Fibroblast of skin of right biceps (primary cell): ENCODE data around the gene LDLRAD4.

Source experiments
- DNase-seq: peaks from one replicate; pipeline ENCODE4 v3.0.0-alpha.2; 2013

Gene LDLRAD4

DNA sequence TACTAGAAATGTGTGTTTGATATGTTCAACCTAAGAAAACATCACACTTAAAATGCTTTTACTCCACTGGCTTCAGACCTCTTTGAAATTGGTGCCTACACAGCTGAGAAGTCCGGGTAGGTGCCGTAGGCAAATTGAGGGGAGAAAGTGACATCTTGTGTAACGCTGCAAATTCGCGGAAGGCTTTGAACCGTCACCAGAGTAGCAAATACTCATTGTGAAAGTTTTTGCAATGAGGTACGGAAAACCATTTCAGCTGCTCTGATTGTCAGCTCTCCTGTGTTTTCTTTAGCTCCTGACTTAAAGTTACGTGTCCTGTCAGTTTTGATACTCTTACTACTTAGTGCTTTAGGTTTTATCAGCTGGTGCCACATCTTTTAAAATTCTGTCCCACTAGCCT is 283.3 kb downstream of the LDLRAD4 start:
- DNase-seq = no peak

DNA sequence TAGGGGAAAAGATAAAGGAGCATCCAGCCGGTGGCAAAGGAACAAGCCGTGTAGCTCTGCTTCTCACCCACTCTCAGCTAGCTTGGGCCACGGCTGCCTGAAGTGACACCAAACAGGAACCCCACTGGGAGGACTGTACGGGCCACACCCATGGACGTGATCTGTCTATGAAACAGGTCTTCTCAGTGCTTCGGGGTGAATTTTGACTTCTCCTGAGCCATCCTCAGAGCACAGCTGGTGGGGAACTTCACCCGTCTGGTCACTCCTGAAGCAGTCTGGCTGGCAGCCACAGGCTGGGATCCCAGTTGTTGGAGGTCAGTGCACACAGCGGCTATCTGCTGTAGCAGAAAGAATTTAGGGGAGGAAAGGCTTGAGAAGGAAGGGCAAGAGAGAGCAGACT is 284.0 kb downstream of the LDLRAD4 start:
- no peak for DNase-seq

DNA sequence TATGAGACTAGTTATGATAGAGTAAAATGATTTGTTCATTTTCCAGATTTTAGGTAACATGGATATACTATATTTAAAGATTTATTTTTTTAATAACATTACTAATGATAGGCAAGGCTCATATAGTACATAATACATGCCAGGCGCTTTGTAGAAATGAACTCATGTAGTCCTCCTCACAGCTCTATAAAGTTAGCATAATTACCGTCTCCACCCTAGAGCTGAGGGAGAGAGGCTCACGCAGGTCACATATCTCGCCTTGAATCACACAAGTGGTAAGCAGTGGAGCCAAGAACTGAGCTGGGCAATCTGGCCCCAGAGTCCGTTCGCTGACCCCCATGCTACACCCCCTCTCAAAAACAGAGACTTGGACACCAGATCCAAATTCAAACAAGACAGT is 285.3 kb downstream of the LDLRAD4 start:
- DNase-seq = no peak

DNA sequence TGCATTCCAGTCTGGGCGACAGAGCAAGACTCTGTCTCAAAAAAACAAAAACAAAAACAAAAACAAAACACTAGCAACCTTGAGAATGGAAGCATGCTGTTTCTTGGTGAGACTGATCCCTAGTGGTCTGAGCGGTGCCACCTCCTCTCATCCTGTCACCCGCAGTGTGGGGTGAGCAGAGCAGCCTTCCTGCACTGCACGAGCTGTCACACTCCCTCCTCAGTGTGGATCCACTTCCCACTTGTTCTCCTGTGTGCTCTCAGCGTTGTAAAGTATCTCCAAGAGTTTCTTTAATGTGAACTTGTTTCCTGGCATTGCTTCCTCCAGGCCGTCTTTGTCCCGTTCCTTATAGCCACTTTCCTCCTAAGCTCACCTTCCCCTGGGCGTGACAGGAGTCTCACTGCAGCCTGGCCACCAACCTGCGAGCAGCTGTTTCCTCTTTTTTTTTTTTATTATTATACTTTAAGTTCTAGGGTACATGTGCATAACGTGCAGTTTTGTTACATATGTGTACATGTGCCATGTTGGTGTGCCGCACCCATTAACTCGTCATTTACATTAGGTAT is 287.3 kb downstream of the LDLRAD4 start:
- no peak for DNase-seq

DNA sequence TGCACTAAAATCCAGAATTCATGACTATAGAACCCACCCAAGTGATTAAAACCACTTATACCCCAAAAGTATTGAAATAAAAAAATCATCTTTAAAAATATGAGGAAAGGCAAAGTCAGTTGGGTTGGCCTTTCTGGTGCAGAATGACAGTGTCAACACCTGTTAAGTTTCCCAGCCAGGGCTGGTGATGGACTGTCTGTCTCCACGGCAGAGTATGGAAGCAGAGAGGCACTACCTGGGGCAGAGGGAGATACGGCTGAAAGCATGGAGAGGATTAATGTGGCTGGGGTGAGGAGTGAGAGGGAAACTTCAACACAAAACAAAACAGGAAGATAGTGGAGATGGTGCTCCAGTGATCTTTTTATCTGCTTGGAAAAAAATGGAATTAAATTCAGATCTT is 292.0 kb downstream of the LDLRAD4 start:
- no peak for DNase-seq

DNA sequence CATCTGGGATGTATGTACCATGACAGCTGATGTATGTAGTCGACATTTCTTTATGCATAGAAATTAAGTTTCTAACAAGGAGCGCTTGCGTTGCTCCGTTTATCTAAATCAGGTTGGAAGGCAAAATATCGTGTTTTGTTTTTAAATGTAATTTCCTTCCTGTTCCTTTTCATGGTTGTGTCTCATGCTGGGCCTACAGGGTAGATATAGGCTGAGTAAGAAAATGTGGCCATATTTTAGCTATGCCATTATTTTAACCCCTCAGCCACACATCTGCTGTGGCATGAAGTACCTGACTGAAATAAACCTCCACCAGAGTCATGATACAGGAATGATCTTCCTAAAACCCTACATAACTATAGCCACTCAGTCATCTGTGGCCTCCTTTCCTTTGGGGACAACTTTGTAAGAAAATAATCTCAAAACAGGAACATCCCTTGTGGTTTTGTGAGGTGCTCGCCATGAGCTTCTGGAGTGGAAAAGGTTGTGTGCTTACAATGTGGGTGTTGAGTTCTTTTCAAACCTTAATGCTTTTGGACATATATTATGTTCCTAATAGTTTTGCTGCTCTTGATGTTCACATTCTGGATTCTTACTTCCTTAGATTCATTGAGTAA is 293.5 kb downstream of the LDLRAD4 start:
- no peak for DNase-seq

DNA sequence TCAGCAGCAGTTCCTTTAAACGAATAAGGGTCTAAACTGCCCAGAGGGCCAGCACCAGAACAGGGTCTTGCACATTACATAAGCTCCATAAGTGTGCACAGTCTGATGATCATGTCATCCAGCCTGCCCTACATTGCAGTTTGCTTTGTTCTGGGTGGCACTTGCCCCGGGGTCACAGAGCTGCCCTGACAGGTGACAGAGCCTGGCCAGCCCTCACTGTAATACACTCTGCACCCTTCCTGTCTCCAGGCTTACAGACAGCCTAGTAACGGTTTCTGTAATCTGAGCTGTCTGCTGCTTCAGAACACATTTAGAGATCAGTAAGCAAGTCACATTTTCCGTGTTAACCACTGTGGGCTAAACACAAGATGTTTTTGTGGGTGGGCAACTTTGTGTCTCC is 294.5 kb downstream of the LDLRAD4 start:
- no peak for DNase-seq

DNA sequence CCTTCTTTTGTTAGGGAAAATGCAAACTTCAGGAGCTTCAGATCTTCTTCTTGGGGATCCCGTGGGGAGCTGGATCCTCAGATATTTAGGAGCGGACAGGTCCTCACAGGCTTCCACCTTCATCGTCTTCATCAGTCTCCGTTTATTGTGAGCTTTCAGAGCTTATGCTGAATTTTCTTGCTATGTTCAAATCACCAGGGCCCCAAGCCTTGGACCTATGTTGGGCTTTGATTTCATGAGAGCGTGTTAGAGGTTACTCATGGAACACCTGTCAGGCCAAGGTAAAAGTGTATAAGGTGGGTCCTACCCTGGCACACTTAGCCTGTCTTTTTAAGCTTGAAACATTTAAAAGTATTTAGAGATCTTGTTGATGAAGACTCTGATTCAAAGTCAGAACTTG is 294.9 kb downstream of the LDLRAD4 start:
- no peak for DNase-seq

DNA sequence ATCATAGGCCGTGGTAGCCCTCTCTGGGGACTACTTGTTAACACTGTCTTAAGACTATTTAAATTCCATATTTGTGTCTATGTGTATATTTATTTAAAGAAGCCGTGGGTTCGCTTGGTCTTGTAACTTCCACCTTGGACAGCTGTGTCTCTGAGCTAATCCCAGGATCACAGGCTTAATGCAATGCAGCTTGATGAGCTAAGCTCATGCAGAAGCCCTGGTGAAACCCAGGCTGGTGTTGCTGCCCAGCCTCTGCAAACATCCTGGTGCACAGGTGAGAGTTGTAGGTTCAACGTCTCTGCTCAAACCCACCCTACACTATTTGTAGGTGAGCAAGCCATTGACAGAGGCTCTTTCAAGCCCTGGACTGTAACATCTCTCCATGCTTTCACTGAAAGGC is 296.0 kb downstream of the LDLRAD4 start:
- DNase-seq = no peak

DNA sequence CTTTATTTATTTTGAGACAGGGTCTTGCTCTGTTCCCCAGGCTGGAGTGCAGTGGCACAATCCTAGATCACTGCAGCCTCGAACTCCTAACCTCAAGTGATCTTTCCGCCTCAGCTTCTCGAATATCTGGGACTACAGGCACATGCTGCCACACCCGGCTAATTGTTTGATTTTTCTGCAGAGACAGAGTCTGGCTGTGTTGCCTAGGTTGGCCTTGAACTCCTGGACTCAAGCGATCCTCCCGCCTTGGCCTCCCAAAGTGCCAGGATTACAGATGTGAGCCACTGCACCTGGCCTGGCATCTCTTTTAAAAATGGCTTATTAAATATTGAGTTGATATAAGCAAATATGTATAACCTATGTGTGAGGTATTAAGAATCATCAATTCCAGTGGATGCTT is 298.3 kb downstream of the LDLRAD4 start:
- no peak for DNase-seq

DNA sequence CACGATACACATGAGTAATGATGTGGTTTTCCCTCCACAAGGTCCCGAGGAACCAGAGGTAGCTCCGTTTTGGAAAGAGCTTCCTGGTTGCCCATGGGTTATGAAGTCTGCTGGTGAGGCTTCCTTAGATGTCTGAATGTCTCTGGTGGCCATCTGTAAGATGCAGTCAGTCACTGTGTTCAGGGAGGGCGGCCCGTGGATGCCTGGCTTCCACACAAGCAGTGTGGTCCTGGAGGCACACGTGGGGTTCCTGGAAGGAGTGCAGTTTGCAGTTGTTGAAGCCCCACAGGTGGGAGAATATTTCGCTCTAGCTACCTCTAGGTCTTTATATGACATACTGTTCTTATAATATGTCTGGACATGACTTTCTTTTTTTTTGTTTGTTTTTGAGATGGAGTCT is 298.8 kb downstream of the LDLRAD4 start:
- no peak for DNase-seq

DNA sequence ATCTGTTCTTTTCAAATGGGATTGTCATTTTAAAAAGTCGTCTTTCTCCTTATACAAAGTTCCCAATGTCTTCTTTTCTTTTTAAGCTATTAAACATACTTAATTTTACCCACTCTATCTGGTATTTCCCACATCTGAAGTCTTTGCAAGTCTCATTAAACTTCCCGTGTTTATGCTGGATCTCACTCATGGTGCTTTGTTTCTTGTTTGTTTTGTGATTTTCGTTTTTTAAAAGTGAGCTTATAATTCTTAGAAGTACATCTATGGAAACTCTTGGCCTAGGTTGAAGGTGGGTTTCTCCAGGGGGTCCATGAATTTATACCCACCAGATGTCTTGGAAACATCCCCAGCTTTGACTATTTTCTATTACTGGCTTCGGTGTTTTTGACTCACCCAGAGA is 299.8 kb downstream of the LDLRAD4 start:
- no peak for DNase-seq

DNA sequence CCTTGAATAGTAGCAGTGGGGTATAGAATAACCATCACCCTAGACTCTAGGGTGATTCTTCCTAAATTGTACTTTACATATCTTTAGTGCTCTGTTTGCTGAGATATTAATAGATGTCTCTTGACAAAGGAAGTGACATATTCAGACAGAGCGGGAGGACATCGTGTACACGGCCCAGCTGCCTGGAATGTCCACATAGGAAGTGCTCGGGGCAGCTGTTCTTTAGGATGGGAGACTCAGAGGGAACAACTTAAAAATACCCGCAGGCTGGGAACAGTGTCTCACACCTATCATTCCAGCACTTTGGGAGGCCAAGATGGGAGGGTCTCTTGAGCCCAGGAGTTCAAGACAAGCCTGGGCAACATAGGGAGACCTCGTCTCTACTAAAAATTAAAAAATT is 301.7 kb downstream of the LDLRAD4 start:
- no peak for DNase-seq

DNA sequence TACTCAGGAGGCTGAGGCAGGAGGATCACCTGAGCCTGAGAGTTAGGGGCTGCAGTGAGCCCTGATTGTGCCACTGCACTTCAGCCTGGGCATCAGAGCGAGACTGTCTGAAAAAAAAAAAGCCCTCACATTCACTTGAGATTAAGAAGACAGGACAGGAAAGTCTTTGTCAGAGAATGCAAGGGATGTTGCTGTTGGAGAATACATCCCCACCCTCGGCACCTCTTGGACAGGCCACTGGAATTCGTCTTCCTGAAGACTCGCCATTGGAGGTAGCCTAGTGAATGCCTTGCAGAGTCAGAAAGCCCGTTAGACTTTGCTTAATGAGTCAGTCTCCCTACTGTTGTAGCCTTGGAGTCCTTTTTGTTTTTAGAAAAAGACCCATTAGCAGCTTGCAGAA is 302.2 kb downstream of the LDLRAD4 start:
- no peak for DNase-seq

DNA sequence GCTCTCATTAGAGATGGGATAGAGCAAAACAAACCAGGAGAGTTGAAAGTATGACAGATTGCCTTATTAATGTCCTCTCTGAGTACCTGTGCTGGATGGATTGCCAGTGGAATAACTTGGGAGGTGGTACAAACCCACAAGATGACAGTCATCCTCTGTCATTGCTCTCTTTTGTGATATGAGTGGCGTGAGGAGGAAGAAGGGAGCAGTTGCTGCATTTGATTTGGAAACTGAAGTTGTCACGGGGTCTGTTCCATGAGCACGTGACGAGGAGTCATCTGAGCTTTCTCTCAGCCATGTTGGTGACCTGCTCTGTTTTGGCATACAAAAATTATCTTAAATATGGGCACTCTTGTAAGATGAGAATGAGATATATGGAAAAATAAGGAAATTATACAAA is 302.9 kb downstream of the LDLRAD4 start:
- no peak for DNase-seq

DNA sequence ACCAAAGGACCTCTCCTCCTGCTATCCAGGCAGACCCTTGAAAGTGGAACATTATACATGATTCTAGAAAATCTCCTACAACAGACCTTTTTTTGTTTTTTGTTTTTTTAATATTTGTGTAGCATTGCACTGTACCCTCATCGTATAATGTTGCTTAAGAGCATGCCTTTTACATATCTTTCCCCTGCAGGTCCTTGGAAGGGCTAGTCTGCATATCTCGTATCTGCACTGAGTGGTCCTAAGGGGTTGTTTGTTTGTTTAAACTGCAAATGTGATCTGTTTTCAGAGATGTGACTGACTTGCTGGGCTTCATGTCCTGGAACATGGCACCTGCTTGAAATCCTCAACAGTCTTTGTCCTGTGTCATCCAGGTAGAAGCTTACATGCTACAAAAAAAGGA is 303.7 kb downstream of the LDLRAD4 start:
- DNase-seq = no peak

DNA sequence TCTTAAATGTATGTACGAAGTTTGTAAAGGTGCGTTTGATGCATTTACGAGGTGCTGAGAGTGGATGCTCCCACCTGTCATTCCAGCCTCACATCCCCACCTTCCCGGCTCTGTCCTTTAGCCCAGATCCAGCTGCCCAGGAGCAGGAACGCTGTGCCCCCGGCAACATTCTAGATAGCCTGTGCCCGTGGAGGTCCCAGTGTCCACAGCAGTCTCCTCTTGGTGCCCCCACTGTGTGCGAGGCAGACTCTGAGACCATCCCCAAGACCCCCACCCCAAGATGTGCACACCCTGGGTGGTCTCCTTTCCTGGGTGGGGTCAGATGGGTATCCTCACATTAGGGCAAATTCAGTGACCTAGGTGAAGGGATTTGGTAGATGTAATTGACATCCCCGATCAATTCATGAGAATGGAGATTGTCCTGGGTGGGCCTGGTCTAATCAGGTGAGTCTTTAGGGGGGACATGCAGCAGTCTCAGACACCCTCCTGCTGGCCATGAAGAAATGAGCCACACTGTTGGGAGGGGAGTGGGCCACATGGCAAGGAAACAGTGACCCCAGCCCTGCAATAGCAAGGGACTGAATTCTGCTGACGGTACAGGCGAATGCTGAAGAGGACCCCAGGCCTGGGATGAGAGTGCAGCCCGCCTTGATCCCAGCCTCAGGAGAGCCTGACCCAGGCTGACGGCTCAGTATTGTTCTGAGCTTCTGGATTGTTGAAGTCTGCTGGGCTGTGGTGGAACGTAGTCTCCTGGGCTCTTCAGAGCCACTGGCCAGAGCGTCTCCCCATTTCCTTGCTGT is 304.5 kb downstream of the LDLRAD4 start:
- no peak for DNase-seq

DNA sequence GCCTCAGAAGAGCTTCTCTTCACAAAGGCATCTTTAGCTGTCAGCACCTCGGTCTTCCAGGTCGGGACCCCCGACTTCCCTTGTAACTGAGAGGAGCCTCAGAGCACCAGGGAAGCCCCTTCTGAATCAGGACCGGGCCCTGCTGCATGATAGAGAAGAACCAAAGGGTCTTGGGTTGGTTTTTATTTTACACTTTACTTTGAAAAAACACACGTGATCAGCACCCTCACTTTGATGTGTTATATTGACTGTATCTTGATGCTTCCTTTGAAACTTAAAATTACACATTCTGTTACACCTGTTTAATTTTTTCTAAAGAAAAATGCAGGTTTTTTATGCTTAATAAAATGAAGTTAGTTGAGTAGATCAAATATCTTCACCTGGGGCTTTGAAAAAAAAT is 305.5 kb downstream of the LDLRAD4 start:
- no peak for DNase-seq

DNA sequence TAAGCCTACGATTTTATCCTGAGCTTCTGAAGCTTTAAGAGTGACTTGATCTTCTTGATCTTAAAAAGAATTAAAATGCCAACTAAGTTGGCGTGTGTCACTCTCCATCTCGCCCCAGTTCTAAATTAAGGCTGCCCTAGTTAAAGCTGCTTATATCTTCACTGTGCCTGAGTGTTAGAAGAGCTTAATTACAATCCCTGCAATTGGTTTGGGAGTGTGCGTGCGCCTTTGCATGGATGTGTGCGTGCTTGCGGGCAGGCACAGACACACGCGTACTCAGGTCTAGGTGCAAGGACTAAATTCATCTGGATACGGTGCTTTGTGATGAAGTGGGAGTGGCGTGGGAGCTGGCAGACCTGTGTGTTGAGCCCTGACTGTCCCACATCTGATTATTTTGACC is 306.3 kb downstream of the LDLRAD4 start:
- DNase-seq = no peak

DNA sequence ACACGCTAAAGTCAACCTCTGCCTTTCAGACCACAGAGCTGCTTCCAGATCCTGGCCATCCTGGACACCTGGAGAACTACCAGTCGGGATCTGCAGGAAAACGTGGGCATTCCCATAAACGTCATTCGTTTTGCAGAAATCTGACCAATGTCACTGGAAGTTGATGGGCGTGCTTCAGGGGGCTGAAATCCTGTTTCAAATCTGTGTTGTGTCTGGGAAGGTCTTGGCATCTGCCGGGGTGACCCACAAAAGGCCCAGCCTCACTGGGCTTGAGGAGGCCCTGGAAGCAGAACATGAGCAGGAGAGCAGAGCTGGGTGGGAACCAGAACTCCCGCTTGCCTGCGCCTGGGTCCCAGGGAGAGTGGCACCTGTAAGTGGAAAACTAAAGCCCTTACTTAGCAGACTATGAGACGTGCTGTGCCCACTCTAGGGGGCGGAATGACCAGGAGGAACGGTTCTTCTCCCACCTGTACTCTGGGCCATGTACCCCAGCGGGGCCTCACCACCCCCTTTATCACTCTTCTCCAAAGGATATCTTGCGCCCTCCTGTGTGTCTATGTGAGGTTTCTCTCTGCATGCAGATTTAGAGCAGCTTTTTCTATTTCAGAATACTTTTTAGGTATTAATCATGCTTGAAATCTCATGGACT is 306.9 kb downstream of the LDLRAD4 start:
- no peak for DNase-seq

DNA sequence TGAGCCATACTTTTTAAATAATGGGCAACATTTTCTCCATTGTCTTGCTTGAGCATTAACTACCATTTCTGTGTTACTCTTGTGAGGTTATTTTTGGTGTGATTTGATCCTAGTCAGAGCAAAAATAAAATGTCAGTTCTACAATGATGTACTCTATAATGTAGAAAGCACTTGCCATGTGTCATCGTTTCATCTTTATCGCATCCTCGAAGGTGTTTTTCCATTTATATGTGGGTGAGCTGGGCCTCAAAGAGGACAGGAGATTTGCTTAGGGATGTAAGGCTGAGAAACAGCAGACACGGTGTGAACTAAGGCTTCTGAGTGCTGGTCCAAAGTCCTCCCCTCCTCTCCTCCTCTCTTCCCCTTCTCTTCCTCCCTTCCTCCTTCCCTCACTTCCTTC is 308.0 kb downstream of the LDLRAD4 start:
- no peak for DNase-seq

DNA sequence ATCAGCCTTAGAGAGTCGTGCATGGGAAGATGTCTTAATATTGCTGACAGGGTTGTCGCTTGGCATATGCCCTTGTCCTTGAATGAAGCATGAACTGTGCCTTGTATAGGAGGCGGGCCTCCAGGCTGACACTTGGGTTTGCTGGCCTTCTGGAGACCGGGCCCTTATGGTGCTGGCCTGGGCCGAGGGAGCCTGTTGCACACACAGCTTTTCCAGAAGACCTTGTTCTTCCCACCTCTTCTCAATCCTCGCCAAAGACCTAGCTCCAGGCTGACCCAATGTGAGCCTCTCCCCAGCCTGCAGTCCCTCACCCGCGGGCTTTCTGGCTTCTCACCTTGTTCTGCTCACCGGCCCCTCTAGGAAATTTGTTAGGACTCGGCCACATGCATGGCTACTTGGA is 308.7 kb downstream of the LDLRAD4 start:
- DNase-seq = no peak

DNA sequence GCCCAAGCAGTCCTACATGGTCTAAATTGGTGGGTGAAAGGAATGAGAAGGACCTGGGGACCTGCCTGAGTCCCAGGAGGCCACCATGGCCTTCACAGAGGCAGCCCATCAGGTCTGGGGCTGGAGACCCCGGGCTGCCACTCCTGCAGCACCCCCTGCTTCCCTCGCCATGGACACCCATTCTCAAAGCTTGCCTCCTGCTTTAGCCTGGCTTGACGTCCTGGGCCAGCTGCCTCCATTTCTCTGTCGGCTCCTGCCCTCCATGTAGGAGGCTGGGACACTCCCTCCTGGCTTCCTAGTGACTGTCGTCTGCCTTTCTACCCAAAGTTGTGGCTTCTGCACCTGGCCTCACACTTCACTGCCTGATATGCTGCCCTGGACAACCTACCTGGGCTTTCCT is 309.2 kb downstream of the LDLRAD4 start:
- DNase-seq = no peak

DNA sequence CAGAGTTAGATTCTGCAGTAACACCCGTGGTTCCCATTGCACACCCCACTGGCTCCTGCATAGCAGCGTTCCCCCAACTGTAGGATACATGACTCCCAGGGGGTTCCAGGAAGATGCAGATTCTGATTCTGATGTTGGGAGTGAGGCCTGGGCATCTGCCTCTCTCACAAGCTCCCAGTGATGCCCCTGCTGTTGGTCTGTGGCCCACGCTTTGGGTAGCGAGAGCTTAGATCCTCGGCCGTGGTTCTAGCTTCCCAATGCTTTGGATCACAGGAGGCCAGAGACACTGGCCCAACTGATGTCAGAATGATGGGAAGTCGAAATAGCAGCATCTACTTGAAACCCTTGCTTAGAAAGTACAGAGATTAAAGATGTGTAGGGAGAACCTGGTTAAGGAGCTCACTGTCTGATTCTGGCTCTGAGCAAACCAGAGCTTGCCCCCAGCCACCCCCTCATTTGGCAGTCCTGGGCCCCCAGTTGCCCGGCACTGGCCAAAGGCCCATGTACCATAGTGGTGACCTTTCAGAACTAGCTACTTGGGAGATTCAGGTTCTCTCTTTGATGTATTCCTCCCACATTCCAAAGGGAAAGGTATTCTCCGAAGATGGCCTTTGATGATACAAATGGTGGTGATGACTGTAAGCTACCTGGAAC is 310.3 kb downstream of the LDLRAD4 start:
- no peak for DNase-seq
